Measurements from ENCODE around the gene CHTOP.

Gene CHTOP

GRCh38 chr1:153649863-153650235, 16.0 kb downstream of the CHTOP start:
- no peak overlapping the region for H3K23ac ChIP-seq (ENCODE audit: low read length)
- H3K9ac ChIP-seq (ENCODE audit: low read length), result no peak overlapping the region
- H3K79me1 ChIP-seq (ENCODE audit: low read length), result no peaks in the 10 kb centered on the region
- H2AK5ac ChIP-seq (ENCODE audit: low read length), result no peak overlapping the region
- WGBS (ENCODE audit: extremely low coverage, insufficient coverage, low lambda C conversion rate), result no CpG with 5 or more reads among the region's 2 CpGs
- H3K4me1 ChIP-seq (ENCODE audit: control insufficient read depth, low read depth, low read length), result peaks cover 2% of the 10 kb centered on the region
- H3K56ac ChIP-seq (ENCODE audit: low read length), result no peak overlapping the region
- no peak overlapping the region for H2BK120ac ChIP-seq (ENCODE audit: low read depth, low read length)
- H4K8ac ChIP-seq (ENCODE audit: low read depth, low read length), result no peak overlapping the region
- peaks cover 8% of the 10 kb centered on the region for H3K36me3 ChIP-seq (ENCODE audit: control insufficient read depth, insufficient read depth, low read length)
- H3K18ac ChIP-seq (ENCODE audit: low read length), result no peak overlapping the region
- no peak overlapping the region for H3K4me2 ChIP-seq (ENCODE audit: low read length)
- no peaks in the 10 kb centered on the region for H3K27me3 ChIP-seq (ENCODE audit: insufficient read depth, low read length, poor library complexity)
- DNase-seq, result no peak
- no peak overlapping the region for H3K4me3 ChIP-seq (ENCODE audit: low read length)
- H3K79me2 ChIP-seq (ENCODE audit: control insufficient read depth, insufficient read depth, low read length), result no peaks in the 10 kb centered on the region
- H2BK5ac ChIP-seq (ENCODE audit: low read length), result no peak overlapping the region
- no peak overlapping the region for H3K27ac ChIP-seq (ENCODE audit: low read depth, low read length)
- no peak overlapping the region for H4K5ac ChIP-seq (ENCODE audit: low read length)
- no peak overlapping the region for H3K4ac ChIP-seq (ENCODE audit: low read depth, low read length)
- no peak overlapping the region for H2BK15ac ChIP-seq (replicated peaks; ENCODE audit: low read depth)

DNA sequence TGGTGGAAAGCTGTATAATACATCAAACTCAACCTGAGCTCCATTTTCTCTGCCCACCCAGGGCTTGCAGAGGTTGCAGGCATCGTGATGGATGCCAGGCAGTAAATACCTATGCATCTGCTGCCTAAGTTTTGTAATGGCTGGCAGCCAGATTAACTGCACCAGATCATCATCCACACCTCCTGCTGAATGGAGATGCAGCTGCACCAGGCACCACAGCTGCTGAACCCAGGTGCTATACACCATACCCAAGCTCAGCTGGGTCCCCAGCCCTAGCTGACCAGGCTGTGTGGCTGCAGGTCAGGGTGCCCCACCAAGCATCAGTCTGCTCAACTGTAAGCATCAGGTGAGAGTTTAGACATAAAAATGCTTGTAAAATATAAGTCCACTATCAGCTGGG, 17.9 kb downstream of the CHTOP start:
- no peak overlapping the region for H3K23ac ChIP-seq (ENCODE audit: low read length)
- H3K4me2 ChIP-seq (ENCODE audit: low read length), result no peak overlapping the region
- H3K9ac ChIP-seq (ENCODE audit: low read length), result no peak overlapping the region
- no peak overlapping the region for H3K56ac ChIP-seq (ENCODE audit: low read length)
- peaks cover 2% of the 10 kb centered on the region for H3K4me1 ChIP-seq (ENCODE audit: control insufficient read depth, low read depth, low read length)
- no peak overlapping the region for H2BK15ac ChIP-seq (replicated peaks; ENCODE audit: low read depth)
- H3K79me1 ChIP-seq (ENCODE audit: low read length), result no peaks in the 10 kb centered on the region
- no peak overlapping the region for H2BK120ac ChIP-seq (ENCODE audit: low read depth, low read length)
- no peak overlapping the region for H2BK5ac ChIP-seq (ENCODE audit: low read length)
- H3K27ac ChIP-seq (ENCODE audit: low read depth, low read length), result no peak overlapping the region
- no peaks in the 10 kb centered on the region for H3K79me2 ChIP-seq (ENCODE audit: control insufficient read depth, insufficient read depth, low read length)
- DNase-seq, result no peak
- no peak overlapping the region for H3K4ac ChIP-seq (ENCODE audit: low read depth, low read length)
- H4K8ac ChIP-seq (ENCODE audit: low read depth, low read length), result no peak overlapping the region
- H3K36me3 ChIP-seq (ENCODE audit: control insufficient read depth, insufficient read depth, low read length), result no peaks in the 10 kb centered on the region
- peak overlapping the region; percentile 18 for H2AK5ac ChIP-seq (ENCODE audit: low read length)
- H4K5ac ChIP-seq (ENCODE audit: low read length), result no peak overlapping the region
- no peak overlapping the region for H3K4me3 ChIP-seq (ENCODE audit: low read length)
- H3K18ac ChIP-seq (ENCODE audit: low read length), result no peak overlapping the region
- no peaks in the 10 kb centered on the region for H3K27me3 ChIP-seq (ENCODE audit: insufficient read depth, low read length, poor library complexity)
- WGBS (ENCODE audit: extremely low coverage, insufficient coverage, low lambda C conversion rate), result no CpG with 5 or more reads among the region's 1 CpG

DNA sequence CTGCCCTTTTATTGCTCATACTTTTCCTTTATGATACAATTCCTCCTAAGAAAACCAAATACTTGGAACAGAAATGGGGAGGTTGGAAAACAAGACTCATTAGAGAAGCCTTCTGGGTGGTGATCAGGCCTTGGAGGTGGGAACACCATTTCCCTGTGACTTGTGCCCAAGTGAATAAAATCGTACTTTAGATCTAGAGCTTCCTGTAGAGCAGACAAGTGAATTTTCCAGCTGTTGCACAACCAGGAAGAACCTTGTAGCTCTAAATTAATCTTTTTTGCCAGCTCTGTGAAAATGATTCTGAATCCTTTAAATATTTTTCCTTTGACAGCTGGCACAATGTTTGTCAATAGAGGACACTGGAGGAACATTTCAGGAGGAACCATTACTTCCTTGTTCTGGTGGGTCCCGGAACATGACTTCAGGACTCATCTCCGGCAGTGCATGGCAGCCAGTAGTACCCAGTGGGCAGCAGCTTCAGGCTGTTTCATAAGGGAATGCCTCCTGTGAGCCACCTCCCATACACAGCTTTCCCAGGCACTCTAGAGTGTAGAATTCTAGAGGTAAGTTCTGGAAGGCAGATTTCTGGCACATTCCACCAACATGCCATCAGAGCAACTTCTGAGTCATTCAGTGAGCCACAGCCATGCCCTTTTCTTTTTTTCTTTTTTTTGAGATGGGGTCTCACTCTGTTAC, 19.1 kb downstream of the CHTOP start:
- no peak overlapping the region for H4K5ac ChIP-seq (ENCODE audit: low read length)
- H3K9ac ChIP-seq (ENCODE audit: low read length), result no peak overlapping the region
- no peak overlapping the region for H2BK5ac ChIP-seq (ENCODE audit: low read length)
- H2AK5ac ChIP-seq (ENCODE audit: low read length), result no peak overlapping the region
- no peaks in the 10 kb centered on the region for H3K27me3 ChIP-seq (ENCODE audit: insufficient read depth, low read length, poor library complexity)
- no peak overlapping the region for H2BK120ac ChIP-seq (ENCODE audit: low read depth, low read length)
- WGBS (ENCODE audit: extremely low coverage, insufficient coverage, low lambda C conversion rate), result no CpG with 5 or more reads among the region's 3 CpGs
- no peaks in the 10 kb centered on the region for H3K79me1 ChIP-seq (ENCODE audit: low read length)
- H3K79me2 ChIP-seq (ENCODE audit: control insufficient read depth, insufficient read depth, low read length), result no peaks in the 10 kb centered on the region
- no peak overlapping the region for H2BK15ac ChIP-seq (replicated peaks; ENCODE audit: low read depth)
- no peak overlapping the region for H3K18ac ChIP-seq (ENCODE audit: low read length)
- H3K36me3 ChIP-seq (ENCODE audit: control insufficient read depth, insufficient read depth, low read length), result no peaks in the 10 kb centered on the region
- peaks cover 2% of the 10 kb centered on the region for H3K4me1 ChIP-seq (ENCODE audit: control insufficient read depth, low read depth, low read length)
- H3K4me2 ChIP-seq (ENCODE audit: low read length), result no peak overlapping the region
- H3K56ac ChIP-seq (ENCODE audit: low read length), result no peak overlapping the region
- H3K23ac ChIP-seq (ENCODE audit: low read length), result no peak overlapping the region
- H3K4me3 ChIP-seq (ENCODE audit: low read length), result no peak overlapping the region
- no peak overlapping the region for H3K27ac ChIP-seq (ENCODE audit: low read depth, low read length)
- no peak overlapping the region for H4K8ac ChIP-seq (ENCODE audit: low read depth, low read length)
- DNase-seq, result peak; percentile 63
- H3K4ac ChIP-seq (ENCODE audit: low read depth, low read length), result no peak overlapping the region

- Histone ChIP-seq H3K56ac (ENCODE audit: low read length) (no peak overlapping the region), H3K79me2 (ENCODE audit: control insufficient read depth, insufficient read depth, low read length) (peaks cover 4% of the 10 kb centered on the region), H3K27ac (ENCODE audit: low read depth, low read length) (no peak overlapping the region), H2BK15ac (replicated peaks; ENCODE audit: low read depth) (no peak overlapping the region), H3K79me1 (ENCODE audit: low read length) (peaks cover 4% of the 10 kb centered on the region), H3K4me1 (ENCODE audit: control insufficient read depth, low read depth, low read length) (peaks cover 3% of the 10 kb centered on the region), H3K27me3 (ENCODE audit: insufficient read depth, low read length, poor library complexity) (no peaks in the 10 kb centered on the region), H2BK5ac (ENCODE audit: low read length) (no peak overlapping the region), H2AK5ac (ENCODE audit: low read length) (no peak overlapping the region), H3K4me2 (ENCODE audit: low read length) (no peak overlapping the region), H3K4me3 (ENCODE audit: low read length) (no peak overlapping the region), H3K9ac (ENCODE audit: low read length) (no peak overlapping the region), H2BK120ac (ENCODE audit: low read depth, low read length) (no peak overlapping the region), H4K5ac (ENCODE audit: low read length) (no peak overlapping the region), H3K36me3 (ENCODE audit: control insufficient read depth, insufficient read depth, low read length) (no peaks in the 10 kb centered on the region), H3K23ac (ENCODE audit: low read length) (no peak overlapping the region), H3K18ac (ENCODE audit: low read length) (no peak overlapping the region), H3K4ac (ENCODE audit: low read depth, low read length) (no peak overlapping the region), H4K8ac (ENCODE audit: low read depth, low read length) (no peak overlapping the region)
- WGBS (ENCODE audit: extremely low coverage, insufficient coverage, low lambda C conversion rate), result no CpG with 5 or more reads among the region's 3 CpGs
- no peak for DNase-seq
Measured at GRCh38 chr1:153655333-153655732, 21.5 kb downstream of the CHTOP start.

GRCh38 chr1:153658400-153659174, 24.7 kb downstream of the CHTOP start, which contains the start of gene SNAPIN:
TSS of gene SNAPIN (plus strand) at chr1:153658703. CDS start at chr1:153658744, 41 bp downstream.
- no peak within 1 kb of the TSS for H4K8ac ChIP-seq (ENCODE audit: low read depth, low read length)
- H3K18ac ChIP-seq (ENCODE audit: low read length), result peak within 1 kb of the TSS; percentile 63
- no CpG with 5 or more reads among the region's 53 CpGs for WGBS (ENCODE audit: extremely low coverage, insufficient coverage, low lambda C conversion rate)
- peaks cover 4% of the 10 kb centered on the region for H3K79me2 ChIP-seq (ENCODE audit: control insufficient read depth, insufficient read depth, low read length)
- H3K27me3 ChIP-seq (ENCODE audit: insufficient read depth, low read length, poor library complexity), result no peaks in the 10 kb centered on the region
- peak within 1 kb of the TSS; percentile 94 for H3K56ac ChIP-seq (ENCODE audit: low read length)
- H3K23ac ChIP-seq (ENCODE audit: low read length), result no peak within 1 kb of the TSS
- H3K27ac ChIP-seq (ENCODE audit: low read depth, low read length), result peak within 1 kb of the TSS; percentile 83
- H3K4me2 ChIP-seq (ENCODE audit: low read length), result peak within 1 kb of the TSS; percentile 98
- H4K5ac ChIP-seq (ENCODE audit: low read length), result no peak within 1 kb of the TSS
- H2AK5ac ChIP-seq (ENCODE audit: low read length), result no peak within 1 kb of the TSS
- H3K9ac ChIP-seq (ENCODE audit: low read length), result peak within 1 kb of the TSS; percentile 88
- peak within 1 kb of the TSS; percentile 77 for H2BK5ac ChIP-seq (ENCODE audit: low read length)
- peak within 1 kb of the TSS; percentile 91 for H3K4me3 ChIP-seq (ENCODE audit: low read length)
- no peak within 1 kb of the TSS for H2BK120ac ChIP-seq (ENCODE audit: low read depth, low read length)
- H2BK15ac ChIP-seq (replicated peaks; ENCODE audit: low read depth), result no peak within 1 kb of the TSS
- peaks cover 10% of the 10 kb centered on the region for H3K36me3 ChIP-seq (ENCODE audit: control insufficient read depth, insufficient read depth, low read length)
- H3K79me1 ChIP-seq (ENCODE audit: low read length), result peaks cover 4% of the 10 kb centered on the region
- H3K4ac ChIP-seq (ENCODE audit: low read depth, low read length), result no peak within 1 kb of the TSS
- peak; percentile 95 for DNase-seq
- H3K4me1 ChIP-seq (ENCODE audit: control insufficient read depth, low read depth, low read length), result peaks cover 3% of the 10 kb centered on the region

Data from mesendoderm (in vitro differentiated cells).